GM18873 (cell line): ENCODE measurements around the gene TRAF3.

Experiments
- ATAC-seq: cut with Tn5 transposase; IDR thresholded peaks from one replicate; pipeline ENCODE4 v1.9.1; 2021; ENCODE audit warnings: mild to moderate bottlenecking, moderate library complexity, moderate number of reproducible peaks; ENCODE audit not compliant: unreplicated experiment, low FRiP score

TRAF3 gene

DNA sequence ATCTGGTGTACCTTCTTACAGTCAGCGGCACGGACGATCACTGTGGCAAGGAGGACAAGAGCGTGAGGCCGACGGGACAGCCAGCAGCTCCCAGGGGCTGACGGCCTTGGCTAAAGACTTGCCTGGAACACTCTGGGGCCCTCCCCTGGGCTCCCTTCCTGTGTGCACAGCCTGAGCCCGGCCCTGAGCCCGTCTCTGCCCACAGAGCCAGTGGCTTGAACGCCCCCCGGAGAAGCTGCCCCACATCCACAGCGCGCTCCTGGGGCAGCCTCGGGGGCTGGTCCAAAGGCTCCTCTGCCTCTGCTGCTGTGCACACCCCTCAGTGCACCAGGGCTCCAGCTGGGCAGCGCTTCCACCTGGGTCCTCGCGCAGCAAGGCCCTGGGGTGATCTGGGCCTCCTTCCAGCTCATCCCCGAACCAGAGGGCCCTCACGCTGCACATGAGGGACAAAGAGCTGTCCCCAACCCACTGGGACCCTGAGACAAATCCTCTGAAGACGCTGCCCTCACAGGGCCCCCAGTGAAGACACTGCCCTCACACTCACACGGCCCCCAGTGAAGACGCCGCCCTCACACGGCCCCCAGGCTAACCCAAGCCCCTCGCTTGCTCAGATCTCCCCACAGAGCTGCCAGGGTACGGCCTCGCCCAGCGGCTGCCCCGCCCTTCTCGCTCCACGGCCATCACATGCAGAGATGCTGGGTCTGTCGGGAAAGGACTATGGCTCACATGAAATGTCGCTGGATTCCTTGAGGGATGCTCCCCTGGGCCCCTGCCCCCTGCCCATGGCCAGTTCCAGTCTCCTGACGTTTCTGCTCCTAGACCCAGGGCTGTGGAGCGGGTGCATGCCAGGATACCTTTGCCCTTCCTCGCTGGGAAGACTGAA, 167.4 kb downstream of the TRAF3 start:
- ATAC-seq: no peak

DNA sequence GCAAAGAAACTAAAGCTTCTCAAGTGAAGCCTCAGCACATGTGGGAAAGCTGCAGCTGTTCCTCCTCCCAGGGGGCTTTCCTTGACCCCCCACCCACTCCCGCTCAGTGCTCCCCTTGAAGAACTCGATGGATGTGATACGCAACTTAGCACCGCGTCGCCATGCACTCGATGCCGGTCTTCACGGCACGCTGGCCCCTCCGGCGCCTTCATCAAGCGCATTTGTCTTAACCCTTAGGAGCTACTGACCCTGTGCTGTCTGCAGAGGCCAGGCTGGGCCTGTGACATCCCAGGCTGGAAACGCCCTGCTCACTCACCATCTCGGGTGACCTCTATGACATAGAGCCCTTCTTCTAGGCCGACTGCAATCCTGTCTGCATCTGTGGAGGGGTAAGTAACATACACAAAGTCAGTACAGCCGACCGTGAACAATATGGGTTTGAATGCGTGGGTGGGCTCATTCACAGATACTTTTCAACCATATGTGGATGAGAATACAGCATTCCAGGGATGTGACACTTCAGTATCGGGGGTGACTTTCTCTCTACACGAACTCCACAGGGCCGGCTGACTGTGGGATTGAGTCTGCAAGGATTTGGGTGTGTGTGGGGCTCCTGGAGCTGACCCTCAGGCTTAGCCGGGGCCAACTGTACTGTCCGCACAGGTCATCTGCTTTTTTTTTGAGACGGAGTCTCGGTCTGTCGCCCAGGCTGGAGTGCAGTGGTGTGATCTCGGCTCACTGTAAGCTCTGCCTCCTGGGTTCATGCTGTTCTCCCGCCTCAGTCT, 168.3 kb downstream of the TRAF3 start:
- ATAC-seq: no peak

DNA sequence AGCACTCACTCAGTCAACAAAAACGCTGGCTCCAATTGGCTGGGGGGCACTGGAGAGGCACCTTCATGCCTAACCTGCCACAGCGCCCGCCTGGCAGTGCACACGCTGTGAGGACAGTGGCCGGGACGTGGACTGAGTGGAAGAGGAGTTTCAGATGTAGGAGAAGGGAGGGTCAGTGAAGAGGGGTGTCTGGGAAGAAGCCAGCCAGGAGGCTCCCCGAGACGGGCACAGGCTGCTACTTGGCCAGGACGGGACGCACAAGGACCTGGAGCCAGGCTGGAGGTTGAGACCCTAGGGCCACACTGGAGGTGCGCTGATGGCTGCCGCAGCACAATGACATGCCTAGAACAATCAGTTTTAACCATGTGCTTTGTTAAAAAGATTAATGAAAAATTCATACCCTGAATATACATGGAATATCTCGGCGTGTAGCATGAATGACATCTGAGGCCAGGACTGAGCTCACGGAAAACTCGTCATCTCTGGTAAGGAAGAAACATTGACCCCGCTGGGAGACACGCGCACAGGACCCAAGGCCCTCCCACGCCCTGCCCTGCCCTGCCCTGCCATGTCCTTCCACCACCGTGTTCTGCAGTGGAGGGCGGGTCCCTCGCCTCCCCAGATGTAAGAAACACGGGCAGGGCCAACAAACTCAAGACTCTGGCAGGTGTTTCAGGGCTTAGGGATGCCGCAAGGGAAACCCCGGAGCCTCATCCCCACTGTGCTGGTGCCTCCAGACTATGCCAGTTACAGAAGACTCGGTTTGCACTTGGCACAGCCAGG, 170.3 kb downstream of the TRAF3 start:
- no peak for ATAC-seq

DNA sequence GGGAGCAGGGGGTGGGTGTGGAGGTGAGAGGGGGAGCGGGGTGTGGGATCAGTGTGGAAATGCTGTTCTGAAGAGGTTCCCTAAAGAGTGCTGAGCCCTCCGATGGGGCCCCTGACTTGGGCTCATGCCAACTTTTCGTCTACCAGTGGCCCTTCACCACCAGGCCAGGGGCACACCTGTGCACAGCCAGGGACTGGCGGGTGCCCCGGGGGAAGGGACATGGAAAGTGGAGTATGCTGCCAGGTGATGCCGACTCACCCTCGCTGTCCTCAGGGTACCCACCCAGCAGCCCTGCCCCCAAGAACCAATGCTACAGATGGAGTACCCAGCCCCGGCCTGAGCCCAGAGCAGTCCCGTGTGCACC, 171.4 kb downstream of the TRAF3 start:
- ATAC-seq: no peak

DNA sequence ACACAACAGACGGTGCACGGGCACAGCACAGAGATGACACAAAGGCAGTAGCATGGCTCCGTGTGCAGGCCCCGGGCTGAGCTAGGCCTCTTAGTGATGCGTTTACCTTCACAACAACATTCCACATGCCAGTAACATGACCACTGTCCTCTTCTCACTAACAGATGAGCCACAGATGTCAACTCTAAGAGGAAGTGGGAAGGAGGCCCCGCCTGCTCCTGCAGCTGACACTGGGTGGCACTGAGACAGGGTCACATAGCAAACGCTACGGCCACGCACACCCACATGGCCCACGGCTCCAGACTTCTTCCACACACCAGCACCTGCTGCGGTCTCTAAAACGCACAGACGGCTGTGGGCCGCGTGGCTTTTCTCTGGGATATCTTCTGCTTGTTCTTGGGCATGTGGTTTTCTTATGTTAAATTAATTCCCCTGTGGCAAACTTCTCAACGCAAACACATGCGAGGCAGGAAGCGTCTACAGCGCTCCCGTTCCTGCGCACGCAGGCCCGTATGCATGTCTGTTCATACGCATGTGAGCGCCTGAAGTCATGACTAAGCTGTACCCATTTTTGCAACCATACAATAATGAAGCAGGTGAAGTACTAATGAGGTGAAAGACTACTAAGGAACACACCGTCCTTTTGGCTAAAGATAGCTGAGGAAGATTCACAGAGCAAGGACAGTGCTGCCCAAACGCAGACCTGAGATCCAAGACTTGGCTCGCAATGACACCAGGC, 172.0 kb downstream of the TRAF3 start:
- ATAC-seq: no peak

DNA sequence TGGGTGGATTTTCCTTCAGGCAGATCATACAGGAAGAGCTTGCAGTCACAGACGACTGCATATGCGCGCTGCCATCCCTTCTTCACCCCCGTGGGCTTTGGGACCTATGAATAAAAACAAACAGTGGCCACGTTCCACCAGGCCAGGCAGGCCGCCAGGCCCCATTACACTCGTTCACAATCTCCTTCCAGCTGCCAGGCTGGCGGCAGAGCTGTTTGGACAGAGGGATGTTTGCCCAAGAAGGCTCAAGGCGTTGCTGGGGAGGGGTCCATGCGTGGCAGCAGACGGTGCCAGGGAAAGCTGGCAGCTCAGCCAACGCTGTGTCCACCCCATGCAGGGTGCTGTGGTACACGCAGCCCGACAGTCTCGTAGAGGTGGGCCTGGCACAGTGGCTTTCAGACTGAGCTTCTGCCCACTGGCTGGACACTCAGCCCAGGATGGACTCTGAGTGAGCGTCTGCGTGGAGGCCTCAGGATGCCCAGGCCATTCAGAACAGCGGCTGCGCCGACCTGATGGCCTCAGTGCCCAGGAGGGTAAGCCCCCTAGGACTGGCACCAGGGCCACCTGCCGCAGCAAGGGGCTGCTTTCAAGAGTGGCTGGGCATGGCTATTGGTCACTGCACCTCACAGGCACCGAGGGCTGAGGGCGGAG, 172.7 kb downstream of the TRAF3 start:
- ATAC-seq: no peak

DNA sequence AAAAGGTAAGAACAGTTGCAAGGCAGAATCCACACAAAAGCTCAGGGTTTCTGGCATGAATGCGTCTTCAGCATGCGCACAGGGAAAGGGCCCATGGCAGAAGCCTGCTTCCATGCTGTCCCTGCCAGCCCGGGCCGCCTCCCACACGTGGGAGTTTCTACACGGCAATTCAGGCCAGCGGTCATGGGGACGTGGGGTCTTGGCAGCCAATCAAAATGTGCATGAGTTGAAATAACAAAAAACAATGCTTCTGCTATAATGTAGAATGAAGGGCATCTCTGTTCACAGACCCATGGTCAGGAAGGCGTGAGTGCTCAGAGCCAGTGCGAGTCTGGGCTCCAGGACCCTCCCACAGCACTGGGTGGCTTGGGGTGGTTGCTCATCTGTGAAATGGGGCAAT, 173.8 kb downstream of the TRAF3 start:
- no peak for ATAC-seq

DNA sequence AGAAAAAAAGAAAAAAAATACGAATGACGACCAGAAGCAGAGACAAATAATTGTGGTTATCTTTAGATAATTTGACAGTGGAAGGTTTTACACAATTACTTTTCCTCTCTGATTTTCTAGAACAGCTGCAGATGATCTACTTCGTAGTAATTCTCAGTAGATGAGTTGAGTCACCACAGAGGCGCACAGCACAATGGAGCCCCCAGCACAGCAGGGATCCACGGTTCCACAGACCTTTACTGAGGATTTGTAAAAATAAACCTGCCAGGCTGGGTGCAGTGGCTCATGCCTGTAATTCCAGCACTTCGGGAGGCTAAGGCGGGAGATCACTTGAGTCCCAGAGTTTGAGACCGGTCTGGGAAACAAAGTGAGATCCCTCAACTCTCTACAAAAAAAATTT, 174.6 kb downstream of the TRAF3 start:
- ATAC-seq: no peak

DNA sequence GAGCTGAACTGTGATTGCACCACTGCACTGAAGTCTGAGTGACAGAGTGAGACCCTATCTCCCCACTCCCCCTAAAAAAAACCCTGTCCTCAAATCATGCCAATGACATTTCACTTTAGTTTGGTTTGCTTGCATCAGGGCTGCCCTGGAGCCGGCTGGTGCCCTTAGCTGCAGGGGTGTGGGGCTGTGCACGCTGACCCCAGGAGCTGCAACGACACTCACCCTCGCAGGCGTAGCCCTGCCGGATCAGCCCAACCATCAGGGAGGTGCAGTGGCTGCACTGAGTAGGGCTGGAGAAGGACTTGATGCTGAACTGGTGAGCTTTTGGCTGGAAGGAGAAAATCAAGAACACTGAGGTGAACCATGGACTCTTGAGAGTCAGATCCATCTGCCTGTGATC, 175.0 kb downstream of the TRAF3 start:
- ATAC-seq: no peak

DNA sequence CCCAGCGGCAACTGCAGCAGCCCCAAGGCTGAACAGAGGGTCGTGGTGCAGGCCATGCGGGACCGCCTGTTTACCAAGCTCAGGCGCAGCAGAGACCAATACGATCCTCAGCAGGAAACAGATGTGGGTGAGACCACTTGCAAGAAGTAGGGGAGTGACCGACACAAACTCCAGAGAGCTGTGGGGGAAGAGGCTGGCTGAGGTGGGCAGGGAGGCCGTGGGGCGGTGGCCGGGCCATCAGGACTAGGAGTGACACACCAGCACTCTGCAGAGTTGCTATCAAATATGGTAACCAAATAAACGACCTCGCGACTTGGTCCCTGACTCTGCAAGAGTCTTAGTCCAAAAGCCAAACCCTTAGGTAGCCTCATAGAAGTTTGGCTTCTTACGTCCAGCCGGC, 175.9 kb downstream of the TRAF3 start:
- no peak for ATAC-seq

DNA sequence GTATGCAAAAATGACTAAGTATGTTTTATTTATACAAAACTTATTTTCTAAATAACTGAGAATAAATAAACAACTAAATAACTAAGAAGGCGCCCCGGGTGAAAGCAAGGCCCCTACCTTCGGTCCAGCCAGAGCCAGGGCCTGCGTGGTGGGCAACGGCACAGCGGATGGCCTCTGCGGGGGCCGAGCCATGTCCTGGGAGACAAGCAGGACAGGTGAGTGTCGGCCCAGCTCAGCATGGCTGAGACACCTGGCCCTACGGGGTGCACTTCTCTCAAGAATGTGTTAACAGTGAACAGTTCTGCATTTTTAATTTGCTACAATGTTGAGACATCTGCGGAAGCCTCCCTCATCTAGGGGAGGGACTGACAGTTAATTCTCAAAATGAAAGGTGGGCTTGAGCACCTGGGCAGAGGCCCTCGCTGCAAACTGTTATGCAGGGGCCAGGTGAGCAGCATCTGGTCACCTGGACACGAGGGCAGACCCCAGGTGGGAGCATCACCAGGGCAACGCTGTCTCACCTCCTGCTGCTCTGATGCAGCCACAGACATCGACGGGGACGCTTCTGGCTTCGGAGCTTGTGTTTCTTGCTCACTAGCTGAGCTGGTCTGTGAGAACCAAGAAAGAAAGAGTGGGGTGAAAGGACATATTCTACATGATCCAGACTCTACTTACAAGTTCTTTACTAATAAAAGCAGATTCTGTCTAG, 177.0 kb downstream of the TRAF3 start:
- ATAC-seq: no peak

DNA sequence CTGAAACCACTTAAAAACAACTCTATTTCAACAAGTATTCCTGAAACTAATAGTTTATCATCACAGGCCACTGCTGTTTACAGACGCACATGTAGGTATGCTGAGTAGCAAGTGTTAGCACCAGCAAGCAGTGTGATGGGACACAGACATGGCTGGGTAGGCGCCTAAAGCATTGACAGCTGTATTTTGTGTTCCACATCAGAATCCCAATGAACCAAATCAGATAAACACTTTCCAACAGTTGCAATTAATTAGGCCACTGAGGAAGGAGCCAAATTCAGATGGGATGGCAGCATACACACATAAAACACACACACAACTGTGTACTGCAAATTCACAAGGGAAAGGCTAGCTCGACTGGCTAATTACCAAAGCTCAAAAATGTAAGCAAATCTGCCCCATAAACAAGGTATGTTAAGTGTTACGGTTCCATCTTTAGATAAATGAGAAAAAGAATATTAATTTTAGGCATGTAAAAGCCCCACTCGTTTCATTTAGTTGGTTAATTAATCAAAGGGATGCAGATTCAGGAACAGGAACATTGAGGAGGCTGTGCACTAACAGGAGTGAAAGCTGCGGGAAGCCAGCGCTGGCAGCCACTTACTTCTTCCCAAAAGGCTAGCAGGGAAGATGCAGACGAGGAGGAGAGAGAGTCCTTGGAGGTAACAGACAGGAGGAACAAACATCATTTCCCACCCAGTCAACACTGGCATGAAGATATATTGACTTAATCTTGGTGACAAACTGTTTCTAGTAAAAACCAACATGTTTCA, 178.6 kb downstream of the TRAF3 start:
- no peak for ATAC-seq

DNA sequence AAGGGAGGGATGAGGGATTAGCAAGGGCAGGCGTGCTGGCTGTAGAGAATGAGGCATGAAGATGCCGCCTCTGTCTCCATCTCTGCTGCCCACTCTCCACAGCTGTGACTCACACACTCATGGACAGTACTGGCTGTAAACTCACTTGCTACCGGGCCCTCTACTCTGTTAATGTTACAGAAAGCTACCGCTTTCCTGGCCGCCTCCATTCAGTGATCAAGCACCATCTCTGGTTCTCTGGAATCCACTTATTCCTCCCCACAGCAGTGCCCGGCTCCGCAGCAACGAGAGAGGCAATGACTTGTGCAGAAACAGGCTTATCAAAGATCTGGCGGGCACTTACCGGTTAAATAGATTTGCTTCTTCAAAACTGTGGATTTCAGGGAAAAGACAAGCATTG, 180.0 kb downstream of the TRAF3 start:
- no peak for ATAC-seq

DNA sequence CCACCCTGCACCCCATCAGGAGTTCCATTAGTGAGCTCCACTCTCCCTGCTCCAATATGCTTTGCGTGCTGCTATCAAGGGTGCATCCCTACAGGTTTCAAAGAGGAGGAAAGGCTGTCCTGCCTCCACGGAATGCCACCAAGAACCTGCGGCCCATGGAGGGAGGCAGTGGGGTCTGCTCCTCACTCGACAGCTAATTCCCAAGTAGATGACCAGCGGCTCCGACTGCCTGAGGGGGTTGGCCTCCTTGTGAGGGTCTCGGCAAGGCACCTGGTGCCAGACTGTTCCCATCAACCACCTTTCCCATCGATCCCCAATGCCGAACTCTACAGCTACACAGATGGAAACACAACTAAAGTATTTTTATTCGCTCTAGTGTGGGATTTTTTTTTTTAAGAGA, 181.2 kb downstream of the TRAF3 start:
- no peak for ATAC-seq
